Measurements from ENCODE around the gene BRAF. TPM values are rescaled to one million over a fixed set of nuclear protein-coding genes. Genes with fewer than 3 reads are reported as not detected.
"Not testable (repeated sequence)": the region's sequence is repeated elsewhere in the genome, so short reads cannot be mapped to it uniquely, and the experiment has no call there.

The BRAF gene
- total RNA-seq, 1 donor from 2014 or later: 52.8 TPM

GRCh38 chr7:140966561-140967233 is 42.0 kb upstream of the BRAF start:
- no peaks in the 10 kb centered on the region for H3K4me1 ChIP-seq
- no peak overlapping the region for H3K27ac ChIP-seq
- no peak overlapping the region for H3K4me3 ChIP-seq
- intact Hi-C loops (cut with DNase I): no loop called here
- H3K27me3 ChIP-seq: no peaks in the 10 kb centered on the region
- H3K36me3 ChIP-seq: no peaks in the 10 kb centered on the region
- TF ChIP-seq POLR2A (IDR thresholded peaks at IDR 0.05) (no peak), POLR2AphosphoS5 (IDR thresholded peaks at IDR 0.05; ENCODE audit: insufficient read depth in 1 of 2, low read depth in 1 of 2) (no peak)
- TF ChIP-seq, protein P1, sequence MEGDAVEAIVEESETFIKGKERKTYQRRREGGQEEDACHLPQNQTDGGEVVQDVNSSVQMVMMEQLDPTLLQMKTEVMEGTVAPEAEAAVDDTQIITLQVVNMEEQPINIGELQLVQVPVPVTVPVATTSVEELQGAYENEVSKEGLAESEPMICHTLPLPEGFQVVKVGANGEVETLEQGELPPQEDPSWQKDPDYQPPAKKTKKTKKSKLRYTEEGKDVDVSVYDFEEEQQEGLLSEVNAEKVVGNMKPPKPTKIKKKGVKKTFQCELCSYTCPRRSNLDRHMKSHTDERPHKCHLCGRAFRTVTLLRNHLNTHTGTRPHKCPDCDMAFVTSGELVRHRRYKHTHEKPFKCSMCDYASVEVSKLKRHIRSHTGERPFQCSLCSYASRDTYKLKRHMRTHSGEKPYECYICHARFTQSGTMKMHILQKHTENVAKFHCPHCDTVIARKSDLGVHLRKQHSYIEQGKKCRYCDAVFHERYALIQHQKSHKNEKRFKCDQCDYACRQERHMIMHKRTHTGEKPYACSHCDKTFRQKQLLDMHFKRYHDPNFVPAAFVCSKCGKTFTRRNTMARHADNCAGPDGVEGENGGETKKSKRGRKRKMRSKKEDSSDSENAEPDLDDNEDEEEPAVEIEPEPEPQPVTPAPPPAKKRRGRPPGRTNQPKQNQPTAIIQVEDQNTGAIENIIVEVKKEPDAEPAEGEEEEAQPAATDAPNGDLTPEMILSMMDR (IDR thresholded peaks at IDR 0.05): no peak
- DNase-seq (ENCODE audit: extremely low spot score in 2 of 2): no peak
- no peaks in the 10 kb centered on the region for H3K9me3 ChIP-seq

DNA sequence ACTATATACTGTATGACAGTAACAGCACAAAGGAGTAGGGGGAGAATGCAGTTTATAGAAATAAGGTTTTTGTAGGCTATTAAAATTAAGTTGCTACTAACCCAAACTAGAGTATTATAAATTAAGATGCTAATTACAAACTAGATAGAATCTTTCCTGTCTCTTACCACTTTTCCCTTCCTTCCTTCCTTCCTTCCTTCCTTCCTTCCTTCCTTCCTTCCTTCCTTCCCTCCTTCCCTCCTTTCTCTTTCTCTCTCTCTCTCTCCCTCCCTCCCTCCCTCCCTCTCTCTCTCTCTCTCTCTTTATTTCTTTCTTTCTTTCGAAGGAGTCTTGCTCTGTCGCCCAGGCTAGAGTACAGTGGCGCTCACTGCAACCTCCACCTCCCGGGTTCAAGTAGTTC is 36.4 kb upstream of the BRAF start:
- Histone ChIP-seq H3K4me3 (no peak overlapping the region), H3K4me1 (no peaks in the 10 kb centered on the region), H3K36me3 (no peaks in the 10 kb centered on the region), H3K27me3 (no peaks in the 10 kb centered on the region), H3K9me3 (no peaks in the 10 kb centered on the region), H3K27ac (no peak overlapping the region)
- no peak for TF ChIP-seq POLR2A (IDR thresholded peaks at IDR 0.05)
- TF ChIP-seq, protein P1 (IDR thresholded peaks at IDR 0.05): no peak
- no peak for TF ChIP-seq POLR2AphosphoS5 (IDR thresholded peaks at IDR 0.05; ENCODE audit: insufficient read depth in 1 of 2, low read depth in 1 of 2)
- intact Hi-C loops (cut with DNase I): no loop called here
- DNase-seq (ENCODE audit: extremely low spot score in 2 of 2): no peak

DNA sequence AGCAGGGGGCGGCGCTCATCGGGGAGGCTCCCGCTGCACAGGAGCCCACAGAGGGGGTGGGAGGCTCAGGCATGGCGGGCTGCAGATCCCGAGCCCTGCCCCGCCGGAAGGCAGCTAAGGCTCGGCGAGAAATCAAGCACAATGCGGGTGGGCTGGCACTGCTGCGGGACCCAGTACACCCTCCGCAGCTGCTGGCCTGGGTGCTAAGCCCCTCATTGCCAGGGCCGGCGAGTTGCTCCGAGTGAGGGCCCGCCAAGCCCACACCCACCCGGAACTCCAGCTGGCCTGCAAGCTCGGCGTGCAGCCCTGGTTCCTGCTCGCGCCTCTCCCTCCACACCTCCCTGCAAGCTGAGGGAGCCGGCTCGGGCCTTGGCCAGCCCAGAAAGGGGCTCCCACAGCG is 32.3 kb upstream of the BRAF start:
- H3K9me3 ChIP-seq; H3K27me3 ChIP-seq; DNase-seq (ENCODE audit: extremely low spot score in 2 of 2); H3K4me3 ChIP-seq; intact Hi-C loops (cut with DNase I); H3K36me3 ChIP-seq; H3K4me1 ChIP-seq; H3K27ac ChIP-seq: not testable (repeated sequence)

DNA sequence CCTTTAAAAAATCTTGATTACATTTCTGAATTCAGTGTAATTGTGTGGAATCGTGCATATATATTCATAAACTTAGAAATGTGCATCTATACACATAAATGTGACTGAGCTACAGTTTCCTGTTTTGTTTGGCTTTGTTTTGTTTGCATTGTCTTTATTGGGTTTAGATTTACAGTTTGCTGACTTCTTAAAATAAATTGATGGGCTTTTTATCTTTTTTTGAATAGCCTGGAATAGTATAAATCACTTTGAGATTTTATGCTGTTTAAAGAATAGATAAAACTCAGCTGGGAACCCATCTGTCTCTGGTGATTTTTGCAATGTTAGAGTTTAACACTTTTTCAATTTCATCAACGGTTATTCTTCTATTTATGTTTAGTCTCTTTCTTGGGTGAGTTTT is 21.2 kb upstream of the BRAF start:
- intact Hi-C loops (cut with DNase I): no loop called here

DNA sequence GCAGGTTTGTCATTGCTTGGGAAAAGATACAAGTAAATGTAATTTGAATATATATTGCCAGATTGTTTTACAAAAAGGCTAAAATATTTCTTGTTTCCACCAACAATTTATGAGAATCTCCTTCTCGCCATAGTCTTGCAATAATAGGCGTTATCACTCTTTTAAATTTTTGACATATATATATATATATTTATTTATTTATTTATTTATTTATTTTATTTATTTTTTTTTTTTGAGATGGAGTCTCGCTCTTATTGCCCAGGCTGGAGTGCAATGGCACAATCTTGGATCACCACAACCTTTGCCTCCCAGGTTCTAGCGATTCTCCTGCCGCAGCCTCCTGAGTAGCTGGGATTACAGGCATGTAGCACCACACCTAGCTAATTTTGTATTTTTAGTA is 17.5 kb upstream of the BRAF start:
- DNase-seq (ENCODE audit: extremely low spot score in 2 of 2); H3K9me3 ChIP-seq; H3K36me3 ChIP-seq; H3K4me1 ChIP-seq; H3K27me3 ChIP-seq; H3K4me3 ChIP-seq; intact Hi-C loops (cut with DNase I); H3K27ac ChIP-seq: not testable (repeated sequence)

More for the DNA sequence above, 21.2 kb upstream of the BRAF start:
- Histone ChIP-seq H3K4me3 (no peak overlapping the region), H3K27me3 (no peaks in the 10 kb centered on the region), H3K4me1 (no peaks in the 10 kb centered on the region), H3K36me3 (no peaks in the 10 kb centered on the region), H3K9me3 (no peaks in the 10 kb centered on the region), H3K27ac (no peak overlapping the region)
- TF ChIP-seq POLR2A (IDR thresholded peaks at IDR 0.05) (no peak), POLR2AphosphoS5 (IDR thresholded peaks at IDR 0.05; ENCODE audit: insufficient read depth in 1 of 2, low read depth in 1 of 2) (no peak)
- TF ChIP-seq, protein P1 (IDR thresholded peaks at IDR 0.05): no peak
- DNase-seq (ENCODE audit: extremely low spot score in 2 of 2): no peak

GRCh38 chr7:140940898-140941297 is 16.2 kb upstream of the BRAF start:
- TF ChIP-seq POLR2AphosphoS5 (IDR thresholded peaks at IDR 0.05; ENCODE audit: insufficient read depth in 1 of 2, low read depth in 1 of 2): no peak
- TF ChIP-seq, protein P1 (IDR thresholded peaks at IDR 0.05): no peak
- TF ChIP-seq POLR2A (IDR thresholded peaks at IDR 0.05): no peak
- DNase-seq (ENCODE audit: extremely low spot score in 2 of 2): no peak

More at GRCh38 chr7:140940898-140941297, 16.2 kb upstream of the BRAF start:
- Histone ChIP-seq H3K27ac (no peak overlapping the region), H3K36me3 (no peaks in the 10 kb centered on the region), H3K4me1 (no peaks in the 10 kb centered on the region), H3K9me3 (no peaks in the 10 kb centered on the region), H3K4me3 (no peak overlapping the region), H3K27me3 (no peaks in the 10 kb centered on the region)
- intact Hi-C loops (cut with DNase I): no loop called here
